ENCODE results near the gene GNAT1.

The GNAT1 gene

DNA sequence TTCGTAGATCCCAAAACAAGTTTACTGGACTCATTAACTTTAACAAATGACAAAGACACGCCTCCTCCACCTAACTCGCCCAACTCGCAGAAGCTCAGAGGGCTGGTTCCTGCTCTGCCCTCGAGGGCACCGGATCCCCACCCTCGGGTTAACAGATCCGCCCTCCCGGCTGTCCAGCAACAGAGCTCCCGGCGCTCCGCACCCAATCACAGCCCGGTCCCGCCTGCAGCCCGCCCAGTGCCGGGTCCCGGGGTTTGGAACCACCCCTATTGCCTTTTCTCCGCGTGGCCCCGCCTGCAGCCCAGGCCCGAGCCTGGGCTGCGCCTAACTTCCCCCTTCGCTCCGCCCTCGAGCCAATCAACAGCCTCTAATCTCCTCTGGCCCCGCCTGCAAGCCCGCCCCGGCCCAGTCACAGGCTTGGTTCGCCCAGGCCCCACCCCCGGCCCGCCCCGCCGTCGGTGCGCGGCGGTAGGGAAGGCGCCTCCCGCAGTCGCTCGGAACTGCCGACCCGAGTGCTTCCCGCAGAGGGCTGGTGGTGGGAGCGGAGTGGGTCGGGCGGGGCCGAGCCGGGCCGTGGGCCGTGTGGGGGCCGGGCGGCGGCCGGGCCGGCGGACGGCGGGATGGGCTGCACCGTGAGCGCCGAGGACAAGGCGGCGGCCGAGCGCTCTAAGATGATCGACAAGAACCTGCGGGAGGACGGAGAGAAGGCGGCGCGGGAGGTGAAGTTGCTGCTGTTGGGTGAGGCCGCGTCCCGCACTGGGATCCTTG, 44.5 kb downstream of the GNAT1 start, which contains the start of gene GNAI2:
Gene GNAI2 (plus strand): TSS at position 489 of the 768 bp plus-strand sequence. CDS start 132 bp downstream, at position 621.
- in situ Hi-C loops (cut with HindIII; ENCODE audit: low sequenced_read_pairs) = no loop called here

DNA sequence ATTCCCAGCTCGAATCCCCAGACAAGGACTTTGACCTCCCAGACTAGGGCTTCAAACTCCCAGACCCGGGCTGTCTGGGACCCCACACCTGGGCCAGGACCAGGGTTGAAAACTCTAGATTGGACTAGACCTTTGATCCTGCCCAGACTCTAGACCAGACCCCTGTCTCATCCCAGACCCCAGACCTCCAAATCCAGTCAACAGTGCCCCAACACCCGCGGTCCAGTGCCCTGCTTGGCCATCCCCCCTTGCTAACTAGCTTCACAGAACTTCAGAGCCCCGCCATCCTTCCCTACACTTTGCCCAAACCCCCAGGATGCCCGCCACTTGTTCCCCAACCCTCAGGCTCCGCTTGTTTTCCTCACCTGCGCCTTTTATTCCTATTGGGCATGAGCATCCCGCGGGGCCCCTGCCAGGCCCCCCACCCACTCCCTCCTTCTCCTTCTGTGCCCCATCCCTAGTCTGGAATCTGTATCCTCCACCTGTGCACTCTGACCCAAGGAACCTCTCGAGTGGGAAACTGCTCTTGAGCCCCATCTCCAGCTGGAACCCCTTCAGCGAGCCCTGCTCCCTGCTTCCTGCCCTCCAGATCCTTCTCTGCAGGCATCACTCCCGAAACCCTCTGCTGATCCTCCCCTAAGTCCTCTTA, 45.2 kb downstream of the GNAT1 start:
- H3K4me3 ChIP-seq (ENCODE audit: low read depth, low read length) = peak overlapping the region; percentile 94
- in situ Hi-C loops (cut with HindIII; ENCODE audit: low sequenced_read_pairs) = no loop called here
- no peak for DNase-seq (ENCODE audit: low read depth)
- TF ChIP-seq, protein P1, sequence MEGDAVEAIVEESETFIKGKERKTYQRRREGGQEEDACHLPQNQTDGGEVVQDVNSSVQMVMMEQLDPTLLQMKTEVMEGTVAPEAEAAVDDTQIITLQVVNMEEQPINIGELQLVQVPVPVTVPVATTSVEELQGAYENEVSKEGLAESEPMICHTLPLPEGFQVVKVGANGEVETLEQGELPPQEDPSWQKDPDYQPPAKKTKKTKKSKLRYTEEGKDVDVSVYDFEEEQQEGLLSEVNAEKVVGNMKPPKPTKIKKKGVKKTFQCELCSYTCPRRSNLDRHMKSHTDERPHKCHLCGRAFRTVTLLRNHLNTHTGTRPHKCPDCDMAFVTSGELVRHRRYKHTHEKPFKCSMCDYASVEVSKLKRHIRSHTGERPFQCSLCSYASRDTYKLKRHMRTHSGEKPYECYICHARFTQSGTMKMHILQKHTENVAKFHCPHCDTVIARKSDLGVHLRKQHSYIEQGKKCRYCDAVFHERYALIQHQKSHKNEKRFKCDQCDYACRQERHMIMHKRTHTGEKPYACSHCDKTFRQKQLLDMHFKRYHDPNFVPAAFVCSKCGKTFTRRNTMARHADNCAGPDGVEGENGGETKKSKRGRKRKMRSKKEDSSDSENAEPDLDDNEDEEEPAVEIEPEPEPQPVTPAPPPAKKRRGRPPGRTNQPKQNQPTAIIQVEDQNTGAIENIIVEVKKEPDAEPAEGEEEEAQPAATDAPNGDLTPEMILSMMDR (IDR thresholded peaks at IDR 0.05; ENCODE audit: low read depth, low read length, missing control alignments) = no peak

More for the DNA sequence above, 44.5 kb downstream of the GNAT1 start, which contains the start of gene GNAI2:
- peak within 1 kb of the TSS; percentile 94 for H3K4me3 ChIP-seq (ENCODE audit: low read depth, low read length)
- TF ChIP-seq, protein P1 (IDR thresholded peaks at IDR 0.05; ENCODE audit: low read depth, low read length, missing control alignments) = no peak
- peak; percentile 93 for DNase-seq (ENCODE audit: low read depth)

DNA sequence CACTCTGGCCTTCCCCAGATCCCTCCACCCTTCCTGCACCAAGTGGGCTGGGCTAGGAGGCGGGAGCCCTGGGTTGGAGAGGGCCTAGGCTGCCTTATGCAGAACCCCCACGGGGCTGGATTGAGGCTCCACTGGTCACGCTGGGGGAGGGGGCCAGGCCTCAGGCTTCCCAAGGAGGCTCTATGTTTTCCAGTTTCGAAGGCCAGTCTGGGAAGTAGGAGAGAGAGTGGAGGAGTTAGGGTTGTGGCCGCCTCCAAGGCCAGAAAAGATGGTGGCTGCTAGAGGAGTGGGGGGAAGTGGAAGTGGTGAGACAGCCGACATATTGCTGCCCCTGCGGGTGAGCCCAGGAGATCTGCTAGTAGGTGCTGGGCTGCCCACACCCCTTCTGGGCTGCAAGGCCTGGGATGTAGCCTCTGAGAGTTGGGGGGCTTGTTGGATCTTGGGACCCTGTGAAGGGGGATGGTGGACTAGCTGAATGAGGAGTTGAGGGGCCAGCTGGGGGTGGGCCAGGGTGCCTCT, 45.8 kb downstream of the GNAT1 start:
- DNase-seq (ENCODE audit: low read depth) = no peak
- TF ChIP-seq, protein P1 (IDR thresholded peaks at IDR 0.05; ENCODE audit: low read depth, low read length, missing control alignments) = no peak
- in situ Hi-C loops (cut with HindIII; ENCODE audit: low sequenced_read_pairs) = no loop called here
- peak overlapping the region; percentile 94 for H3K4me3 ChIP-seq (ENCODE audit: low read depth, low read length)

DNA sequence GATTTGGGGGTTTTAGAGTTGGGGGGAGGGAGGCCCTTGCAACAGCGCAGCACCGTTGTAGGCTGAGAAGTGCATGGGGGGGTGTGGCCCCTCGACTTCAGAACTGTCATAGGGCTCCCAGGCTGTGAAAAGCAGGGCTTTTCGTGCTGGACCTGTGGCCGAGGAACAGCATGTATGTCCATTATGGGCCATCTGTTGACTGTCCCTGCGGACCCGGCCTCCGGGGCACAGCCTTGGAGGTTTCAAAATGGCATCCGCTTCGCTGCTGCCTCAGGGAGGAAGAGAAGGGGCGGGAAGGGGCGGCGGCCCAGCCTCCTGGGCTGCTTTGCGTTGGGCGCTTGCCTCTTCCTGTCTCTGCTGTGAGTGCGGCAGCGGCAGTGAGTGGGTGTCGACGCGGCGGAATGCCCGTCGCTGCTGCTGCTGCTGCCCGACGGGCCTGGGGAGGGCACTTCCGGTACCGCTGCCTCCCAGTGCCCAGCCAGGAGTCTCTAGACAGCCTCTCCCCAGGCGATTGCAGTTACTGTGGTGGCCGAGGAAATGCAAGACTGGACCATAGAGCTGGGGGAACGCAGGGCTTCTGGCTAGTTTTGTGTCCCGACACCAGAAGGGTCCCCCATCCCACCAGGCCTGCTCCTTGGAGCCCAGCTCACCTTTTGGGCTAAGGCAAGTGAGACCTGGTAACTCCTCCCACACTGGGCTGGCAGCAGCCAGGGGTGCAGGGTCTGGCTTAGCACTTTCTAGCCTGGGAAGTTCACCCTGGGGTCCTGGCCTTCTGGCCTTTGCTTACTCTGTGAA, 46.5 kb downstream of the GNAT1 start:
- DNase-seq (ENCODE audit: low read depth) = no peak
- in situ Hi-C loops (cut with HindIII; ENCODE audit: low sequenced_read_pairs) = no loop called here
- H3K4me3 ChIP-seq (ENCODE audit: low read depth, low read length) = peak overlapping the region; percentile 94
- TF ChIP-seq, protein P1 (IDR thresholded peaks at IDR 0.05; ENCODE audit: low read depth, low read length, missing control alignments) = no peak

DNA sequence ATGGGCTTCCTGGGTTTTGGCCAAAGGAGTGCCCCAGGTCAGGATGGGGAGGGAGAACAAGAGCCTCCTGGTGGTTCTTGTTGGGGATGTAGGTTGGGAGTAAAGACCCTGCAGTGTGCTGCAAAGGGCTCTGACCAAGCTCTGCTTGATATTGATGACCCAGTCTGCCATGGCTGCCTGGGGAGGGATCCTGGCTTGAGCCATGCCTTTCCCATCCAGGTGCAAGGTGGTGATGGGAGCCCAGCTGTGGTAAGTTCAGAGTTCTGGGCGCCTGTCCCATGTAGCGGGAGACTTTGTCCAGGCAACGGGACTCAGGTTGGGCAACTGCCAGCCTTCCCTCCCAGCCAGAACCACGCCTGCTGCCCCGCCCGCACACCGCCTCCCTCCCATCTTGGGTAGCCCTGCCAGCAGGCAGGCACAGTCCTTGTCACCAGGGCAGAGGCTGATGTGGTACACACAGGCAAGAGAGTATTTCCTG, 47.2 kb downstream of the GNAT1 start:
- peak overlapping the region; percentile 94 for H3K4me3 ChIP-seq (ENCODE audit: low read depth, low read length)
- in situ Hi-C loops (cut with HindIII; ENCODE audit: low sequenced_read_pairs) = no loop called here
- TF ChIP-seq, protein P1 (IDR thresholded peaks at IDR 0.05; ENCODE audit: low read depth, low read length, missing control alignments) = peak; percentile 26
- DNase-seq (ENCODE audit: low read depth) = no peak

DNA sequence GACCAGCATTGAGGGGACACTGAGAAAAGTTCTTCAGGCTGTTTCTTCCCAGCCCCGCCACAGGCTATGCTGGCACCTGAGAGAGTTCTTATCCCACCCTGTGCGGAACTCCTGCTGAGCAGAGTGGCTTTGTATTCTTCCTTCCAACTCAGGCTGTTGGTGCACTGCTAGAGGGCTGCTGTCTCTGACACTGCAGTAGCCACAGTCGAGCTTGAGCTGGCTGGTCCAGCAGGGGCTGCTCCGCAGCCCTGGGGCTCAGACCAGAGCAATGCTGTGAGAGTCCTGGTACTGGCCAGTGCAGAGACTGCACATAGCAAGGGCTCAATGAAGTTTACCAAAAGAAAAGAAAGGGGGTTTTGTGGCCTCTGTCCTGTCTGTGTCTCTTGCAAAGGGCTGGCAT, 48.2 kb downstream of the GNAT1 start:
- DNase-seq (ENCODE audit: low read depth) = no peak
- in situ Hi-C loops (cut with HindIII; ENCODE audit: low sequenced_read_pairs) = loop anchor here (5.0 kb wide), 2 partner anchors 47 to 127 kb away; partner anchors contain the start of gene GNAT1
- no peak overlapping the region for H3K4me3 ChIP-seq (ENCODE audit: low read depth, low read length)
- TF ChIP-seq, protein P1 (IDR thresholded peaks at IDR 0.05; ENCODE audit: low read depth, low read length, missing control alignments) = no peak
